ENCODE results near the gene CACNG8.

DNA sequence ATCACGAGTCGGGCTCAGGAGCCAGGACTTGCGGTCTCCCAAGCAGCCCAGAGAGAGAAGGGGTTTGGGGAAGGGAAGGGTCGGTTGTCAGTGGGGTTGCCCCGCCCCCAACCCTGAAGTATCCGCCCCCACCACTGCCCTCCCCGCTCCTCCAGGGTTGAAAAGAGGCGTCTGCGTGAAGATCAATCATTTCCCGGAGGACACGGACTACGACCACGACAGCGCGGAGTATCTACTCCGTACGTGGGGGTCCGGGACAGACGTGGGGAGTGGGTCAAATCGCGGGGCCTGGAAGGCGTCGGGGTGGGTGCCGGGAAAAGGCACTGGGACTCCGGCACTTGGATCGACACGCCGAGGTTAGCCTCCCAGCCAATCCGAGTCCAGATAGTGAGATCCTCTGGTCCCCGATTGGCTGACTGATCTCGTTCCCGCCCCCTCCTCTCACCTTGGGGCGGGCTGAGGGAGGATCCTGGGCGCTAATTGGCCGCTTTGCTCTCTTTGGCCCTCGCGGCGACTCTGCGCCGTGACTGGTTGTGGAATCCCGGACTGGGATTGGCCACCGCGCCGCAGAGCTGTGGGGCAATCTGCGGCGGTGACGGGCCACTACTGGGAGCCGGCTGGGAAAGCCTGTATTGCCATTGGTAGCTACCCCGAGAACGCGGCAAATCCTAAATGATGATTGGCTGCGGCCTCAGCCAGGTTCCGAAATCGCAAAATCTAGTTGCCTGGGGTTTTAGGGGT lies 15.4 kb downstream of the CACNG8 start:
- TF ChIP-seq, protein P1, sequence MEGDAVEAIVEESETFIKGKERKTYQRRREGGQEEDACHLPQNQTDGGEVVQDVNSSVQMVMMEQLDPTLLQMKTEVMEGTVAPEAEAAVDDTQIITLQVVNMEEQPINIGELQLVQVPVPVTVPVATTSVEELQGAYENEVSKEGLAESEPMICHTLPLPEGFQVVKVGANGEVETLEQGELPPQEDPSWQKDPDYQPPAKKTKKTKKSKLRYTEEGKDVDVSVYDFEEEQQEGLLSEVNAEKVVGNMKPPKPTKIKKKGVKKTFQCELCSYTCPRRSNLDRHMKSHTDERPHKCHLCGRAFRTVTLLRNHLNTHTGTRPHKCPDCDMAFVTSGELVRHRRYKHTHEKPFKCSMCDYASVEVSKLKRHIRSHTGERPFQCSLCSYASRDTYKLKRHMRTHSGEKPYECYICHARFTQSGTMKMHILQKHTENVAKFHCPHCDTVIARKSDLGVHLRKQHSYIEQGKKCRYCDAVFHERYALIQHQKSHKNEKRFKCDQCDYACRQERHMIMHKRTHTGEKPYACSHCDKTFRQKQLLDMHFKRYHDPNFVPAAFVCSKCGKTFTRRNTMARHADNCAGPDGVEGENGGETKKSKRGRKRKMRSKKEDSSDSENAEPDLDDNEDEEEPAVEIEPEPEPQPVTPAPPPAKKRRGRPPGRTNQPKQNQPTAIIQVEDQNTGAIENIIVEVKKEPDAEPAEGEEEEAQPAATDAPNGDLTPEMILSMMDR (IDR thresholded peaks at IDR 0.05 in 4 of 5, conservative IDR thresholded peaks at IDR 0.05 in 1 of 5), result no peak
- TF ChIP-seq POLR2A (IDR thresholded peaks at IDR 0.05), result no peak

Data from gastrocnemius medialis (tissue), 4 donors.